ENCODE data around the gene LIF. TPM values are rescaled to one million over a fixed set of nuclear protein-coding genes. Genes with fewer than 3 reads are reported as not detected.
"Not testable (repeated sequence)": the region's sequence is repeated elsewhere in the genome, so short reads cannot be mapped to it uniquely, and the experiment has no call there.

Gene LIF
- polyA plus RNA-seq, 1 donor: 0.90 TPM

DNA sequence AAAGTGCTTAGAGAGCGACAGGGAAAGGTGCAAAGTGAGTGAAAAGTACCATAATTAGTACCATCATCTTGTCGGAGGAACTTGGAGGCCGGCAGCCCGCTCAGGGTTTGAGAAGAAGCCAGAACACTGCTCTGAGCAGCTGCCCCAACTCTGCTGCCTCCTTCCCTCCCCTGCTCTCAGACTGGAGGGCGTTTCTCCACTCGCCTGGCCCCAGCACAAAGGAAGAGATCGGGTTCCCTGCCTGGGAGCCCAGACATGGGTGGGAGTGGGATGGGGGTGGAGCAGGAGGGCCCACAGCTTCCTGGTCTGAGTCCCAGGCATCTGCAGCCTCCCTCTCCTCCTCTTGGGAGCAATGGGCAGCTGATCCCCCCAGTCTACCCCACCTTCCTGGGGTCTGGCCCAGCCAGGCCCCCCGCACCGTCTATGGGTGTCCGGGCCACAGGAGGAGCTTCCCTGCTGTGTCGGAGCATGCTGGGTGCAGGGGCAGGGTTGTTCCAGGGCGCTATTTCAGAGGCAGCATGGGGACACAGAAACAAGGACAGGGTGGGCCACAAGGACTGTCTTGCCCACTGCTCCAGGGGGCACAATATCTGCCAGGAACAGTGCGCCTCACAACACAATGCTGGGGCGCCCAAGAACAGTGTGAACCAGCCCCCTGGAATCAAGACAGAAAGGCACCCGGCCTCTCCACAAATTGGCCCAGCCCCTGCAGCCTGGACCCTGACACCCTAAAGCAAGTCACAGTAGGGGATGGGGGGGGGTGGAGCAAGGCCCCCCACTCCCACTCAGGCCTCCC, 4.8 kb downstream of the LIF start:
- no peak for DNase-seq

DNA sequence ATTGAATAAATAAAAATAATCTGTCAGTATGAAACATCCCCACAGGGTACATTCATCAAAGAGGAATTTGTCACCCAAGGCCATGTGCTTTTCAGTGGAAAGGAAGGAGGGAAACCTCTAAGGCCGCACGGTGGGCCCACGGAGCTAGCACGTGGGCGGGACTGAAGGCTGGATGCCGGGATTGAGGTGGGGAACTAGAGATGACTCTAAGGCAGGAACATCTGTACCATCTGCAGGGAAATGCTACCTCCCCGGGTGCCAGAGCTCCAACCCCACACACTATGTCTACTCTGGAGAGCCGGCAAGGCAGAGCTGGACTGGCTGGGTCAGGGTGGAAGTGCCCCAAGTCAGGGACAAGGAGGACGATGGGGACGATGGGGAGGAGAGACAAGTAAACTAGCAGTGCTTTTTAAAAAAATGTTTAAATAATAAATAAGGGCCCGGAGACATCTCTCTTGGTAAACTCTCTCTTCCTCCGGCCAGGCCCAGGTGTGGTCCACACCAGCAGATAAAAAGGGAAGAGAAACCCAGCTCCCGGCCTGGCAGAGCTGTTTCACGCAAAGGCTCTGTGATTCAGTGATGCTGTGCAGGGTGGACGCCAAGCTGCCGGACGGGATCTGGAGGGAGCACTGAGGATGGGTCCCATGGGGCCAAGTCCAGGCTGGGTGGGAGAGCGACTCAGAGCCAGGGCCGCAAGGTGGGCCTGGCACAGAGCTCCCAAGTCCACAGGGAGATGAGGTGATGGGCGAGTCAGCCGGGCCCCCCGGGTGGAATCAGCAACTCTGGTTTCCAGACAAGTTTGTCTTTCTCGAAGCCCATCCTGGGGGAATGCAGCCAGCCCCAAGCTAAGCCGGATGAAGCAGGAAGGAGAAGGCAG, 5.8 kb downstream of the LIF start:
- DNase-seq: no peak

DNA sequence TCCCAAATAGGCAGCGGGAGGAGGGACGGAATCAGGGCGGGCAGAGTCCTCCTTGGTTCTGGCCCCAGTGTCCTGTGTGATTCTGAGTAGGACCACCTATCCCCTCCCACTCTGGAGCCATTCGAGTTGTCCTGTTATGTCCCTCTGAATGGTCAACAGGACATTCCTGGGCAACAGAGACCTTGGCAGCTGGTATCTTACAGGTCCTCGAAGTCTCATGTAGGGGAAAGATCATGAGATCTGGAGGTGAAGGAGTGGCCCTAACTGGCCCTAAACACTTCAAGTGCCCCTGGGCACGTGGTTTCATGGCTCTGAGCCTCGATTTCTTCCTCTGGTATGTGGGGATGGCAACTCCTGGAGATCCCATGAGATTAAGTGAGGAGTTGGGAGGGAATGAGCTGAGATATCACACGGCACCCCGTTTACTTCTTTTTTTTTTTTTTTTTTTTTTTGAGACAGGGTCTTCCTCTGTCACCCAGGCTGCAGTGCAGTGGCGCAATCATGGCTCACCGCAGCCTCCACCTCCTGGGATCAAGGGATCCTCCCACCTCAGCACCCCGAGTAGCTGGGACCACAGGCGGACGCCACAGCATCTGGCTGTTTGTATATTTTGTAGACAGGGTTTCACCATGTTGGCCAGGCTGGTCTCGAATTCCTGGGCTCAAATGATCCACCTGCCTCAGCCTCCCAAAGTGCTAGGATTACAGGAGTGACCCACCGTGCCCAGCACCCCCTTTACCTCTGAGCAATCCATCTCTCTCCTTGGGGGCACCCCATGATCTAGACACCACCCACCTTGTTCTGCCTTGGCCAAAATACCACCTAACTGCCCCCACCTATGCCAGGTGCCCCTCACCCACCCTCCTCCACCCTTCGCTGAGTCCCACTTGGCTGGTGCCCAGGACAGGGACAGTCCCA, 6.8 kb downstream of the LIF start:
- no peak for DNase-seq

DNA sequence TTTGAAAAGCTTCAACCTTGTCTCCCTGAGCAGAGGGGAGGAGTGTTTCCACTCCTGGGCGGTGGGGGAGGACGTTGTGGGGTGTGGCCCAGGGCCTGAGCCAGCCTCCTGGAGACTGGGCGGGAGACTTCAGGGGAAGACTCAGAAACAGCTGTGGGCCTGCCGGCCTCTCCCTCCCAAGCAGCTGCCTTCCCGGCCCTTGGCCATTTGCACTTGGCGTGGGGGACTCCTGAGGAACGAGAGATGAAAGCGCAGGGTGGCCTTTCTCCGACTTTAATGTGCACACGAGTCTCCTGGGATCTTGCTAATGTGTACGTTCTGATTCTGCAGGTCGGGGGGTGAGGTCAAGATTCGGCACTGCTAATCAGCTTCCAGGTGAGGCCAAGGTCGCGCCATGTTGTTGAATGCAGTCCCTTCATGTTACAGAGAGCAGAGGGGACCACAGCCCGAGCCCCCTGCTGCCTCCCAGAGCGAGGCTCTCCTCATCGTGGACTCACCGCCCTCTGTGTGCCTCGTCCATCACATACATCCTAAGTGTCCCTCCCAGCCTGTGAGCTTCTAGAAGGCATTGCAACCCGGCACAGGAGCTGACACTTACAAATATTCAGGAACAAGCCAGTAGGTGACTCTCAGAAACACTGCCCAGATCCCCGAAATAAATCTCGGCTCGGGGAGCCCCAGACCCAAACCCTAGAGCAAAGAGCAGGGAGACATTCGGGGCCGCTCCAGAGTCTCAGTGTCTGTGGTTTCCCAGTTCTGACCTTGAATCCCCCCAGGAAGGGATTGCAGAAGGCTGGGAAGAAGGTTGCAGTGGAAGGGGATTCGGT, 7.7 kb downstream of the LIF start:
- peak; percentile 69 for DNase-seq

DNA sequence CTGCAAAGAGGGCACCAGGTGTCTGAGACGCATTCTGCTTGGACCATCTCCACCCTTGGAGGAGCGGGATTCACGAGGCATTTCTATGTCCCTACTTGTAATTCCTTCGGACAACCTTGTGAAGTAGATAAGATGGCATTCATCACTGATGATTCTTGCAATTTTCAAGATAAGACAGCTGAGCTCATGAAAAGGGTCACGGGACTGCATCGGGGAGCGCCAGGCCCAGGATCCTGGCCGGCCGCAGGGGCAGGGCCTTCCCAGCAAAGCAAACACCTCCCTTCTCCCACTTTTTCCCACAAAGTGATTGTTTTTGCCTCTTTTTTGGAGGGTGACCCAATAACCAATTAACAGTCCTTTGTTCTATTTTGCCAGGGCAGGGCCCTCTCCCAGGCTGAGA, 8.4 kb downstream of the LIF start:
- no peak for DNase-seq

DNA sequence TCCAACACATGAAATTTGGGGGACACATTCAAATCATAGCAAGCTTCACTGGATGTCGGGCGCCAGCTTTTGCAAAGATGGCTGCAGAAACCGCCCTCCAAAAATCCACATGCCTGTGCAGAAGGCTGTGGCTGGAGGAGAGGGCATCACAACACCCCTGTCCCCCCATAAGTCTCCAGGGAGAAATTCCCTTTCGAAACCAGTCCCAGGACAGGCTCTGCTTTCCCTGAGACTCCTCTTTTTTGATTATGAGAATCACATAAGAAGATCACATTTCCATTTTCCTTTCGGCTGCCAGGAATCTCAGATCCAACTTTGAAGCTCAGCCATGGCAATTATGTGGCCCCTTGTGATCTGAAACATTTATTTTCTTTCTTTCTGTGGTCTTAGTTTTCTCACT, 9.7 kb downstream of the LIF start:
- no peak for DNase-seq

DNA sequence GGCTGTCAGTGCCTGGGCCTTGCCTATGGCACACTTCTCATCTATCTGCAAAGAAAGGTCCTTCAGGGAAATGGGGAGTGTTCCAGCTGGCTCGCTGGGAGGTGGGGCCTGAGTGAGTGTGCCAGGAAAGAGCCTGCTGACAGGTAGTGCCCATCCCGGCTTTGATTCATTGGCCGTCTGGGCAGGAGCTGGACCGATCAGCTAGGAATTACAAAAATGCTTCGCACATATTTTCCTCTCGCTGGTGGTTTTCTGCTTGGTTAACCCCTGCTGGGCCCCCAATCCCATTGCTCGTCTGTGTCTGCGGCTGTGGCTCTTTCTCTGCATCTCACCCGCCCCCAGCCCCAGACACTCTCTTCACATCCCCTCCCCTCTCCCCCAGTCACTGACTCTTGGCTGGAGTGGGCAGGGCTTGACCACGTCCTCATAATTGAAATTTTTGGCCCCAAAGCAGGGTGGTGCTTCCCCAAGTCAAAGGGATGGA, 10.8 kb downstream of the LIF start:
- DNase-seq: no peak

DNA sequence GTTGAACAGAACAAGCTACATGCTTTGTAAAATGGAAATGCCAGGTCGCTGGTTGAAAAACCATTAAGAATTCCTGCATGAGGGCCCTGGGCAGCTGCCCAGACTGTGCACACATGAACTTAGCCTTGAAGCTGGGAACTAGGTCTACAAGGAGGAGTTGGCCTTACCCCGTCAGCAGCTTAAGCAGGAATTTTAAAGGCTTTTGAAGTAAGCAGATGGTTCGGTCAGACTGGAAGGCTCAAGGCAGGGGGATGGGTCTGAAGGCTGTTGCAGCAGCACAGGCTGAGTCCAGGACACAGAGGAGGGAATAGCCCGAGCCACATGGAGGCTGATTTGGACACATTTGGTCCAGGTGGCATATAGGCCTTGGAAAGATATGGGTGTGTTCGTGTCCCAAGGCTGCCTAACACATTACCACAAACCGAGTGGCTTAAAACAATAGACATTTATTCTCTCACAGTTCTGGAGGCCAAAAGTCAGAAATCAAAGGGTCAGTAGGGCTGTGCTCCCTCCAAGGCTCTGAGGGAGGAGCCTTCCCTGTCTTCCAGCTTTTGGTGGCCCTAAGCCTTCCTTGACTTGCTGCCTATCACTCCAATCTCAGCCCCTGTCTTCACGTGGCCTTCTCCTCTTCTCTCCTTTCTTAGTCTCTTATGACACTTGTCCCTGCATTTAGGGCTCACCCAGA, 11.6 kb downstream of the LIF start:
- DNase-seq: peak; percentile 67

DNA sequence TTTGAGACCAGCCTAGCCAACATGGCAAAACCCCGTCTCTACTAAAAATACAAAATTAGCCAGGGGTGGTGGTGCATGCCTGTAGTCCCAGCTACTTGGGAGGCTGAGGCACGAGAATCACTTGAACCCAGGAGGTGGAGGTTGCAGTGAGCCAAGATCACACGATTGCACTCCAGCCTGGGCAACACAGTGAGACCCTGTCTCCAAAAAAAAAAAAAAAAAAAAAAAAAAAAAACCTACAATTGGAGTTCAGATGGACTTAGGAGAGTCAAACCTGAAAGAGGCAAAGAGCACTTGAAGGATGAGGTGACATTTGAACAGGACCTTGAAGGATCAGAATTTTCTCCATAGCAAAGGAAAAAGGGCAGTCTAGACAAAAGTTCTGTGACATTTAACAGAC, 12.2 kb downstream of the LIF start:
- DNase-seq: not testable (repeated sequence)

DNA sequence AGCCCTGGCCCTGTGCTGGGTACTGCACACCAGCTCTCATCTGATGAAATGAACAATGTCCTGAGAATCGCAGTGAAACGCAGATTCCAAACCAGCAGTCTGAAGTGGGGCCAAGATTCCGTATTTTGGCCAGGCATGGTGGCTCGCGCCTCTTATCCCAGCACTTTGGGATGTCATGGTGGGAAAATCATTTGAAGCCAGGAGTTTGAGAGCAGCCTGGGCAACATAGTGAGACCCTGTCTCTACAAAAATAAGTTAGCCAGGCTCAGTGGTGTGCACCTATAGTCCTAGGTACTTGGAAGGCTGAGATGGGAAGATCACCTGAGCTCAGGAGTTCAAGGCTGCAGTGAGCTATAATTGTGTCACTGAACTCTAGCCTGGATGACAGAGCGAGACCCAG, 13.0 kb downstream of the LIF start:
- no peak for DNase-seq

DNA sequence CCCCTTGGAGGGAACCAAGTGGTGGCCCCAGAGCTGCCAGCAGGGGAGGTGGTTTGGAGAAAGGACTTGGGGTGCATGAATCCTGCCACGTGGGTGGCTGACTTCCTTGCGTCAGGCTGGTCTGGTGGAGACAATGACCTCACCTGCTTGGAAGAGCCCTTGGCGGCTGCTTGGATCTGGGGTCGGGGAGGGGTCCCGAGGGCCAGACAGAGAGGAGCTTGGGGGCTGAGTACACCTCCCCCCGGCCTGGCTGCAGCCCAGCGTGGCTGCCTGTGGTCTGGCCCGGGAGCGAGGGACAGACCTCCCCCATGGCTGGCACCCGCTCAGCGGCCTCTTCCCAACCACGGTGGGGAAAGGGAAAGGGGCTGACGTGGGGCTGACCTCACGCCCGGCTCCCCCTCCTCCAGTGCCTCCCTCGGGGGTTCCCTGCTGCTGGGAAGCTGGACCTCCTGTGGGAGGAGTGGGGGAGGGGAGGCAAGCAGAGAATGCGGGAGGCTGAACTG, 13.8 kb downstream of the LIF start:
- no peak for DNase-seq

DNA sequence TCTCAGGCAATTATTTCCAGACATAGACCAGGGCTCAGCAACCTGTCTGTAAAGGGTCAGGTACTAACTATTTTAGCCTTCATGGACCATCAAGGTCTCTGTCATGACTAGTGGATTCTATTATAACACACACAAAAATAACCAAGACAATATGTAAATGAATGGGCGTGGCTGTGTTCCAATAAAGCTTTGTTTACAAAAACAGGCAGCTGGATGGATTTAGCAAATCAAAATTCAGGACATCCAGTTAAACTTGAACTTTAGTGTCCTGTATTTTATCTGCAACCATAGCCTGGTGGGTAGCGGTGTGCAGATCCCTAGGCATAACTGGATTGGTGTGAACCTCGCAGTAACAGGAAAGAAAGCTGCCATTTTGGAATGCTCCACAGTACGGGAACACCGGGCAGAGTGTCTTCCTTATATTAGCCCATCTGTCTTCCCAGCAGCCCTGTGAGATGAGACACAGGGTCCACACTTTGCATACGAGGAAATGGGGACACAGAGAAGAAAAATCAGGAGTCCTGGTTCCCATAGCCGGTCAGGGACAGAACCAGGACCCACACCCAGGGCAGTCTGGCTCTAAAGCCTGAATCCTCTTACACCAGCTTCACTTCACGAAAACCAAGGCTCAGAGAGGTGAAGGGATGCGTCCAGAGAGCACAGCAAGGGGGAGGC, 15.6 kb downstream of the LIF start:
- DNase-seq: no peak

DNA sequence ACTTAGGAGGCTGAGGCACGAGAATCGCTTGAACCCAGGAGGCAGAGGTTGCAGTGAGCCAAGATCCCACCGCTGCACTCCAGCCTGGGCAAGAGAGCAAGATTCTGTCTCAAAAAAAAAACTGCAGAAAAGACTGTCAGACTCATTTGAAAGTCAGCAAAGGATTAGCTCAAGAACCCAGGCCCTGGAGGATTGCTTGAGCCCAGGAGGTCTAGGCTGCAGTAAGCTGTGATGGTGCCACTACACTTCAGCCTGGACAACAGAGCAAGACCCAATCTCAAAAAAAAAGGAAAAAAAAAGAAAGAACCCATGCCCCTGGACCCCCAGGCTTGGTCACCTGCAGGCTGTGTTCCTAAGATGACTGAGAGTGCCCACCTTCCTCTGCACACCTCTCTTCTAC, 16.2 kb downstream of the LIF start:
- no peak for DNase-seq

DNA sequence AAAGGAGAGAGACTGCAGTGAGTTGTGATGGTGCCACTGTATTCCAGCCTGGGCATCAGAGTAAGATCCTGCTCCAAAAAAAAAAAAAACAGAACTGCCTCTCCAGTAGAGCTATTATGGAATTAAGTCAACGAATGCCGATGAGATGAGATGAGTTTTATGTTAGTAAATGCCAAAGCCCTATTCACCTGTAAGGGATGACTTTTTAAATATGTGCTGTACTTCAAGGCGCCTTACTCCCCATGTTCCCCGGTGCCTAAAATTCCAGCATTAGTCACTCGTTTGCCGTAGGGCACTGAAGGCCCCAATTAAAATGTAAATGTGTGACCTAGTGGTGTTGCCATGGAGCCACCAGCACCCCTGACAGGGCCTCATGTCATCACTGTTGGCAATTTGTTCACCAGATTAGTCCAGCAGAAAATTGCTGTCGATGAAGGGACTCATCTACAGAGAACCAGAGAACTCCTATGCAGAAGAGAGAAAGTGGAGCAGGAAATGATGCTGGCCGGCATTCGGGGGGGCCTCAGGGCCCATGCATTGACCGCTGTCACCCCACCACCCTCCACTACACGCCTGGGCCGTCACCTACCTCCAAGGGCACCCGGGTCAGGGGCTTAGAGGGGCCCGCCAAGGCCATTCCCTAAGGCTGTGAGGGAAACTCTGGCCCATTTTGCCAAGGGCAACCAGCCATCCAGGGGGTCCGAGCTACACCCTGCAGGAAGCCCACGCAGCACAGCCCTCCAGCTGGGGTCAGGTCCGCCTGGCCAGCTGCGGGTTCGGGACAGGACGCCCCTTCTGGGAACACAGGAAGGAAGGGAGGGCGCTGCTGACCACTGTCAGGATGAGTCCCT, 17.8 kb downstream of the LIF start:
- no peak for DNase-seq

DNA sequence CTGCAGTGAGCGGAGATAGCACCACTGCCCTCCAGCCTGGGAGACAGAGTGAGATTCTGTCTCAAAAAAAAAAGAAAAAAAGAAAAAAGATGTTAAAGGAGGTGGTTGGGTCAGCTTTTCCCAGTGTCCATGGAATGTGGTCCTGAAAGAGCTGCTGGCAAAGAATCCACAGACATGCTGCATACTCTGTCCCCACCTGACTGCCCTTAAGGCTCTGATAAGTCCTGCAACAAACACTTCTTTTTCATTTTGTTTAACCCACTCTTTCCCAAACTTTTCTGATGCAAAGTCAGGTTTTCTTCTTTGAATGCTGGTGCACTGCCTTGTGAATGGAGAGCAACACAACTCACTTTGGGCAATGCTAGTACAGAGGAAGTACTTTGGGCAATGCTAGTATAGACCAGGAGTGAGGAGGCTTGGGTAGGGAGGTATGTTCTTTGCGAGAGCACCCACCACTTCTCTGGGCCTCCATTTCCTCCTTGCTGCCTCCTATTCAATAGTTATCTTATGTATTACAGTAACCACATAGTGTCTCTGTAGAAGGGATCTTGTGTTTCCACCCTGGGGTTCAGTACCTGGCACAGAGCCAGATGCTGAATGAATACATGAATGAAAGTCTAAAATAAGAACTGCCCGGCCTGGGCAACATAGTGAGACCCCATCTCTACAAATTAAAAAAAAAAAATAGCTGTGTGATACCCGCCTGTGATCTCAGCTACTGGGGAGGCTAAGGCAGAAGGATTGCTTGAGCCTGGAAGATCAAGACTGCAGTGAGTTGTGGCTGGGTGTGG, 18.9 kb downstream of the LIF start:
- no peak for DNase-seq

DNA sequence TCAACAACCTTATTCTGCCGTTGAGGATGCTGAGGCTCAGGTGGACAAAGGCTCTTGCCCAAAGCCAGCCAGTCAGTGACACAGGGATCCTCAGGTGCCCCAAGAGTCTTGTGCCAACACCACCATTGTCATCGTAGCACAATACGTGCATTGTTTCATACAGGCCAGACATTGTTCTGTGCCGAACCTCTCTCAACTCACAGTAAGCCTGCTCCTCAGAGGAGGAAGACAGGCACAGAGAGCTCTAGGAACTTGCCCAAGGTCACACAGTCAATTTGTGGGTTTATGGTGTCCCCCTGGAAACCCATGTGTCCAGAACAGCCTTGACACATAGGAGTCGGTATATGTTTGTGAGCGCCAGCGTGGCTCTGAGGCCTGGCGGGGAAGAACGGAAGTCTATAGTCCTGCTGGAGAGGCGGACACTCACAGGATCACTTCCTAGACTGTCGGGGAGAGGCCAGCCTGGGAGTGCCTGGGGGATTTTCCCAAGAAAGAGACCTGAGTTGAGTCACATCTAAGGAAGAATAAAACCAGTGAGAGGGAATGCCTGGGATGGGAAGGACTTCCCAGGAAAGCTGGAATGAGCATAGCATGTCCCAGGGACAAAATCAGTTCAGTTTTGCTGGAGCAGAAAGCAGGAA, 20.2 kb downstream of the LIF start:
- DNase-seq: no peak

DNA sequence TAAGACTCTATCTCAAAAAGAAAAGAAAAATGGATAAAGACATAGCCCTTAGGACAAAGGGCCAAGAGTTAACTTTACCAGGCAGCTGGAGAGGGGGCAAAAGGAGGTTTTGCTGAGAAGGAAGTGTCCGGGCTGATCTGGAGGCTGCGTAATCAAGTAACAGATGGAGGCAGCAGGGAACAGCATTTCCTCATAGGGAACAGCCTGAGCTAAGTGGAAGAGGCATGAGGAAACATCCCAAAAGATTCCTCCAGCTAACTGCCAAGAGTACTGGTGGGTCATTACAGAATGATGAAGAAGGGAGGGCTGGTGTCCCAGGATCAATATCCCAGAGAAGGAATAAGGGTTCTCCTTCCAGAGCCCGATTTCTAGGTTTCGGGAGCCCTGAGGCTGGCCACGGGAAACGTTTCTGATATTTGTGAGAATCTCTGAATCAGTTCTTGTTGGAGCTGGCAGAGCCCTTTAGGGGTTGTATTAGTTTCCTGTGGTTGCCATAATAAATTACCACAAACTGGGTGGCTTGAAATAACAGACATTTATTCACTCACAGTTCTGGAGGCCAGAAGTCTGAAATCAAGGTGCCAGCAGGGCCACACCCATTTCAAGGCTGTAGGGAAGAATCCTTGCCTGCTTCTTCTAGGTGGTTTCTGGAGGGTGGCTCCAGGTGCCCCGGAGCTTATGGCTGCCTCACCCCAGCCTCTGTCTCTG, 21.2 kb downstream of the LIF start:
- DNase-seq: no peak
